Left colon (tissue), 2 donors: Measurements from ENCODE around the gene AARS1. TPM values are rescaled to one million over a fixed set of nuclear protein-coding genes. Genes with fewer than 3 reads are reported as not detected.
"Not testable (repeated sequence)": the region's sequence is repeated elsewhere in the genome, so short reads cannot be mapped to it uniquely, and the experiment has no call there.

ENCODE experiments used
- ATAC-seq: fragments of 200-7000 bp; cut with Tn5 transposase; one replicate; pipeline ENCODE4 v1.9.1; 2020; ENCODE audit warnings: mild to moderate bottlenecking, moderate library complexity
- DNase-seq, 2 donors: peaks; one replicate each; pipeline ENCODE4 v3.0.0-alpha.2; 2020
- intact Hi-C, 2 donors: fragments of 100-400 bp; cut with DNase I in 1 of 2; cut with micrococcal nuclease in 1 of 2; formaldehyde crosslinking; loops; one replicate each; pipeline versions ENCODE4 v1.11.2 to v1.14.0; 2022; cut with DNase I, micrococcal nuclease
- long read RNA-seq: library from polyadenylated mRNA; unstranded; transcript quantifications from one replicate; pipeline ENCODE4 v2.0.0, GENCODE V29; 2021
- total RNA-seq, 2 donors: library from RNA; stranded (reverse); fragmentation: NEBNext Ultra II Directional; extraction: Animal tissue kit (Norgen Biotek cat#: 25700); gene quantifications; one replicate each; pipeline ENCODE4 v1.2.1, GENCODE V29; 2021
- donor health status: DM: no; HTN: no; CAD: no.
- donor health status: DM: yes; HTN: yes; CAD: no.

The AARS1 gene
- 10 to 100 TPM; 38.9 to 62.4 TPM for total RNA-seq
- long read RNA-seq, transcript AARS-201 (21 exons, 3,477 nt) = major isoform, 48 of 78 reads
- long read RNA-seq, partial matches to known transcripts = 22 of 78 reads
- long read RNA-seq, other reads (novel, unspliced or antisense) = 8 of 78 reads

GRCh38 chr16:70289229-70290094, at the start of gene AARS1:
Gene AARS1, minus strand, starts transcription at chr16:70289506. Its CDS starts 6,743 bp downstream, at chr16:70282763.
- DNase-seq = peak; percentile 95 to 98
- intact Hi-C loops = no loop called here
- peak; percentile 93 for ATAC-seq

GRCh38 chr16:70337814-70338213, 48.5 kb upstream of the AARS1 start:
- intact Hi-C loops = no loop called here
- DNase-seq (no peak), ATAC-seq (no peak)

DNA sequence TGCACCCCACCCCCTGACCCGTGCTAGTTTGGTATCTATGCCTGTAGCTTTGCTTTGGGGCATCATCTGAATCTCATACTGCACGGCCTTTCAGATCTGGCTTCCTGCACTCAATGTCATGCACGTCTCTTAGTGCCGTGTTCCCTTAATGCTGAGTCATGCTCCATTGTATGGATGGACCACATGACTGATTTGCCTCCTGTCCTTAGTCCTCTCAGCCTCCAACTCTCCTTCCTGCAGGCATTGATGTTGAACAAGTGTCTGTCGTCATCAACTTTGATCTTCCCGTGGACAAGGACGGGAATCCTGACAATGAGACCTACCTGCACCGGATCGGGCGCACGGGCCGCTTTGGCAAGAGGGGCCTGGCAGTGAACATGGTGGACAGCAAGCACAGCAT, 43.4 kb upstream of the AARS1 start:
- DNase-seq, intact Hi-C loops, ATAC-seq: not testable (repeated sequence)

DNA sequence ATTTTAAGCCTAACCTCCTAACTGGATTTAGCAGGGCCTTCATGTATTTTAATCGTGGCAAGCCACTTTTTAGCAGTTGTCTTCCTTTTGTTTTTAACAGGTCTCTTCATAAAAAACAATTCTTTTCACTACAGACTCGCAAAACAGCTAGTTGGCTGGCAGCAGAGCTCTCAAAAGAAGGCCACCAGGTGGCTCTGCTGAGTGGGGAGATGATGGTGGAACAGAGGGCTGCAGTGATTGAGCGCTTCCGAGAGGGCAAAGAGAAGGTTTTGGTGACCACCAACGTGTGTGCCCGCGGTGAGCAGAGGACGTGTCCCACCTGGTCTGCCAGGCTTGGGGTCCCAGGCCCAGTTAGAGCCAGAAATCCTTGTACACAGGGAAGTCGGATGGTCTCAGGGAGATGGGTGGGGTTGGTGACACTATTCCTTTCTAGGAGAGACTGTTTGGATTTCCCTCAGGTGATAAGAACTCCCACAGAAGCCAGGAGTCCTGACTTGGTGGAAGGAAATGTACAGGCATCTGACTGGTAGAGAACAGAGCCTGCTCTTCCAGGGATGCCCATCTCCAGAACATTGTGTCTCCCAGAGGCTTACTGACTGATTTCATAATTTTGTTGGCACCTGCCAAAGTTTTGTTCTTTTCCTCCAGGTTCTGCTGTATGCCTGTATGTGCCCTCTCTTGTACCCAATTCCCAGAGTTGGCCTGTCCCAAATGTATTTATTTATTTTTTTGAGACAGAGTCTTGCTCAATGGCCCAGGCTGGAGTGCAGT, 42.5 kb upstream of the AARS1 start:
- peak; percentile 61 for ATAC-seq
- intact Hi-C loops = no loop called here
- DNase-seq = no peak

DNA sequence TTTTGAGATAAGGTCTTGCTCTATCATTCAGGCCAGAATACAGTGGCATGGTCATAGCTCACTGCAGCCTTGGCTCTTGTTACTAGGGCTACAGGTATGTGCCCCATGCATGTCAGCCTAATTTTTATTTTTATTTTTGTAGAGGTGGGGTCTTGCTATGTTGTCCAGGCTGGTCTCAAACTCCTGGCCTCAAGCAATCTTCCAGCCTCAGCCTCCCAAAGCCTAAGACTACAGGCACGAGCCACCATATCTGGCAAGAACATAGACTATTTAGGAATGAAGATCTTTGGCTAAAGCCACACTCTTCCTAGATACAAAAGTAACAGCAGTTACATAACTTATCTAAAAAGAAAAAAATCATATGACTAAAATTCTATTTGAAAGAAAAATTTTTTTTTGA, 41.8 kb upstream of the AARS1 start:
- no peak for ATAC-seq
- DNase-seq = no peak
- intact Hi-C loops = no loop called here

- intact Hi-C loops = no loop called here
- DNase-seq (no peak), ATAC-seq (no peak)
Measured at GRCh38 chr16:70324998-70325747, 35.9 kb upstream of the AARS1 start.

GRCh38 chr16:70320121-70320520, 30.8 kb upstream of the AARS1 start:
- intact Hi-C loops = no loop called here
- no peak for DNase-seq

DNA sequence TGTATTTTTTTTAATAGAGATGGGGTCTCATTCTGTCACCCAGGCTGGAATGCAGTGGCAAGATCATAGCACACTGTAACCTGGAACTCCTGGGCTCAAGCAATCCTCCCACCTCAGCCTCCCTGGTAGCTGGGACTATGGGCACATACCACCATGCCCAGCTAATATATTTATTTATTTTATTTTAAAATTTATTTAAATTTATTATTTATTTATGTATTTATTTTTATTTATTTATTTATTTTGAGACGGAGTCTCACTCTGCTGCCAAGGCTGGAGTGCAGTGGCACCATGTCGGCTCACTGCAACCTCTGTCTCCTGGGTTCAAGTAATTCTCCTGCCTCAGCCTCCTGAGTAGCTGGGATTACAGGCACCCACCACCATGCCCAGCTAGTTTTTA, 18.4 kb upstream of the AARS1 start:
- DNase-seq, ATAC-seq, intact Hi-C loops: not testable (repeated sequence)

More at GRCh38 chr16:70320121-70320520, 30.8 kb upstream of the AARS1 start:
- ATAC-seq = no peak

DNA sequence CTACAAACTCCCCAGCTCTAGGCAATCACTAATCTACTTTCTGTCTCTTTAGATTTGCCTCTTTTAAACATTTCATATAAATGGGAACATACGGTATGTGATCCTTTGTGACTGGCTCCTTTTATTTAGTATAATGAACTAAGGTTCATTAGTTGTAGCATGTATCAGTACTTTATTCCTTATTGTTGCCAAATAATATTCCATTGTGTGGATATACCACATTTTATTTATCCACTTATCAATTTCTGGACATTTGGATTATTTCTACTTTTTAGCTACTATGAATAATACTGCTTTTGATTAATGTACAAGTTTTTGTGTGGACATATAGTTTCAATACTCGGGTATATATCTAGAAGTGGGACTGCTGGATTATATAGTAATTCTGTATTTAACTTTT, 17.6 kb upstream of the AARS1 start:
- no peak for DNase-seq
- no peak for ATAC-seq
- intact Hi-C loops = no loop called here

GRCh38 chr16:70304892-70305448, 15.7 kb upstream of the AARS1 start:
- DNase-seq = no peak
- intact Hi-C loops = no loop called here
- ATAC-seq = no peak

DNA sequence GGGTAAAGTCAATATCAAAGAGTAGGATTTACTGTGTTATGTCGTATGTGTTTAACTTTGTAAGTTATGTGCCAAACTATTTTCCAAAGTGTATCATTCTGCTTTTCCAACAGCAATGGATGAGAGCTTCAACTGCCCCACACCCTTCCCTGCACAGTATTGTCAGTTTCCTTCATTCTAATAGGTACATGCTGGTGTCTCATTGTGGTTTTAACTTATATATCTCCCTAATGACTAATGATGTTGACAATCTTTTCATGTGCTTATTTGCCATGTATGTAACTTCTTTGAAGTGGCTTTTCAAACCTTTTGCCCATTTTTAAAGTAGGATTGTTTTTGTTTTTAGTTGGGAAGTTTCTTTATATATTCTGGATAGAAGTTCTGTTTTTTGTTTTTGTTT, 13.4 kb upstream of the AARS1 start:
- intact Hi-C loops = no loop called here
- DNase-seq = no peak
- ATAC-seq = no peak

DNA sequence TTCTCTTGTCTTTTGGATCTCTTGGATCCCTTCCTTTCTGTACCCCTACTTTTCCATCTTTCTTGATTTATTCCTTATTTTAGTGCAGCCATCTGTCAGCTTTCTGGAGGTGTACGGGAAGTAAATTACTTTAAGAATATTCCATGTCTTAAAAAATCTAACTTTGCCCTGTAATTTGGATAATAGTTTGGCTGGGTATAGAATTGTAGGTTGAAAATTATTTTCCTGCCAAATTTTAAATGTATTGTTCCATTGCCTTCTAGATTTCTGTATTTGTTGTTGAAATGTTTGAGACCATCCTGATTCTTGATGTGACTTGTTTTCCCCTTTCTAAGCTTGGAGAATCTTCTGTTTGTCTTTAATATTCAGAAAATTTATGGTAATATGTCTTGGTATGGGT, 11.8 kb upstream of the AARS1 start:
- no peak for DNase-seq
- intact Hi-C loops = no loop called here
- no peak for ATAC-seq

DNA sequence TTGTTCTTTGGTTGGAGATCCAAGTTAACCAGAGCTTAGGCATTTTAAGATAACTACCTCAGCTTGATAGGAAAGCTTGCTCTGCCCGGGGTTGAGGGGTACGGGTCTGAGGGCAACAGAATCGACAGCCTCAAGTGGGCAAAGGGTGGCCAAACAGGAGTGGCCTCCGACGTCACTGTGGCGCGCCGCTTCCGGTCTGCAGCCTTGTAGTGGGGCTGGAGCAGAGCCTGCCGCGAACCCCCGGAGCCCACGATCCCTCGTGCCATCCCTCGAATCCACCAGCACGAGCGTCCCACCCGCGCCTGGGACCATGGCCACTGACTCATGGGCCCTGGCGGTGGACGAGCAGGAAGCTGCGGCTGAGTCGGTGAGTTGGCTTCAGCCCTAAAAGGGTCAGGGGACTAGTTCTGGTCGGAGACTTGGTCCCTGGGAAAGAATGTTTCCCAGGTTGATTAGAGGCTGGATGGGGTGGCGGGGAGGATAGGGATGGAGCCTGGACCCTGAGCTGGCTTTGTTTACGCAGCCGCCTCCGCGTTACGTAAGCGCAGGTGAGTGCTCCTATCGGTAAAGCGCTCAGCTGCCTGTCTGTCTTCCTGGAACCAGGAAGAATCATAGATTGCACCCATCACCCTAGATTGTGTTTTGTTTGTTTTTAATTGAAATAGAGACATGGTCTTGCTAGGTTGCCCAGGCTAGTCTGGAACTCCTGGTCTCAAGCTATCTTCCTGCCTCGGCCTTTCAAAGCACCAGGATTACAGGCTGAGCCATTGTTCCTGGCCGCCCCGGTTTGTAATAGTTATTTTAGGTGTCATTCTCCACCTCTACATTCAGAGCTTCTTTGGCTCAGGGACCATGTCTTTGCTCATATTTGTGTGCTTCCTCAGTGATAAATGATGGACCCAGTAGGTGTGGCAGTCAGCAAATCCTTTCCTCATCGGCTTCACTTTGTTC, 10.0 kb upstream of the AARS1 start, which contains the start of gene DDX19B:
DDX19B (plus strand) TSS at position 199 of the 951 bp plus-strand sequence; CDS start at position 311, 112 bp downstream.
- ATAC-seq (peak; percentile 93), DNase-seq (peak; percentile 78 to 90)
- intact Hi-C loops = no loop called here

DNA sequence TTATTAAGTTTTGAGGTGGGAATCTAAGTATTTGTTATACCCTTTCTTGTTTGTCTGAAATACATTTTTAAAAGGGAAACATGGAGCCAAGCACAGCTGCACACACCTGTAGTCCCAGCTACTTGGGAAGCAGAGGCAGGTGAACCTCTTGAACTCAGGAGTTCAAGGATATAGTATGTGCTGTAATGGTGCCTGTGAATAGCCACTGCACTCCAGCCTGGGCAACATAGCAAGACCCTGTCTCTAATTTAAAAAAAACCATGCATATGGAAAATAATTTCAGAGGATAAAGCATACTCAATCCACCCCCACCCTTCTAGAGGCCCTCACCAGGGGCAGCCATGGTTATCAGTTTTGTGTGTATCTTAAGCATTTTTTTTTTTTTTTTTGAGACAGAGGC, 6.3 kb upstream of the AARS1 start:
- ATAC-seq (no peak), DNase-seq (no peak)
- intact Hi-C loops = no loop called here

DNA sequence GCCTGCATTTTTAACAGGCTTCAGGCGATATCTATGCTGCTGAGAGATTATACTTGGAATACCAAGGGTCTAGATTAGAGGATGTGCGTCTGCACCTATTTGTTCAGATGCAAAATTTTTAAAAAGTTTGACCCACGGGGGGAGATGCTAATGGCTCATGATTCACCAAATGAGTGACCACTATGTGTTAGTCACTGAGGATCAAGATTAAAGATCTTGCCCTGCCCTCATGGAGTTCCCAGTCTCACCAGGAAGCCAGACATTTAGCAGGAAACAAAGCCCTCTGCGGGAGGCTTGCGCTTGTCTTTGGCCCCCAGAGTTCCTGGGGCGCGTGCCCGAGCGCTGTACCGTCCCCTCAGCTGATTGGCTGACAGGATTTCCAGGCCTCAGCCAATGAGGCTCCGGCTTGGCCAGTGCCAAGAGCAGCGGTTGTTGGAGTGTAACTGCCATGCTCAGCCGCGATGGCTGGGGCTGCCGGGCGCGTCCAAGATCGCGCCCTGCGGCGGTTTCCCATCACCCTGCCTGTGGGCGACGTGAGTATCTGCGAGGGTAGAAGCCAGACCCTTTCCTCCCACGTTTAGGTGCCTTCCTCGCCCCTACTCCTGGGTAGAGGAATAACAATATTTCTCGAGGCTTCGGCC, 5.2 kb upstream of the AARS1 start:
- intact Hi-C loops = no loop called here
- no peak for ATAC-seq
- DNase-seq = no peak

DNA sequence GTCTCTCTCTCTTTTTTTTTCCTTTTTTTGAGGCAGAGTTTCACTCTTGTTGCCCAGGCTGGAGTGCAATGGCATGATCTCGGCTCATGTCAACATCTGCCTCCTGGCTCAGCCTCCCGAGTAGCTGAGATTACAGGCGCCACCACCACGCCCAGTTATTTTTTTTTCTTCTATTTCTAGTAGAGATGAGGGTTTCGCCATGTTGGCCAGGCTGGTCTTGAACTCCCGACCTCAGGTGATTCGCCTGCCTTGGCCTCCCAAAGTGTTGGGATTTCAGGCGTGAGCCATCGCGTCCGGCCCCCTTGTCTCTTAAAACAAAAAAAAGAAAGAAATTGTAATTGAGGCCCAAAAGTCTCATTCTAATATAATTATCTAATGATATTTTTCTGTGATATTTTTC, 2.8 kb upstream of the AARS1 start:
- intact Hi-C loops, ATAC-seq, DNase-seq: not testable (repeated sequence)

DNA sequence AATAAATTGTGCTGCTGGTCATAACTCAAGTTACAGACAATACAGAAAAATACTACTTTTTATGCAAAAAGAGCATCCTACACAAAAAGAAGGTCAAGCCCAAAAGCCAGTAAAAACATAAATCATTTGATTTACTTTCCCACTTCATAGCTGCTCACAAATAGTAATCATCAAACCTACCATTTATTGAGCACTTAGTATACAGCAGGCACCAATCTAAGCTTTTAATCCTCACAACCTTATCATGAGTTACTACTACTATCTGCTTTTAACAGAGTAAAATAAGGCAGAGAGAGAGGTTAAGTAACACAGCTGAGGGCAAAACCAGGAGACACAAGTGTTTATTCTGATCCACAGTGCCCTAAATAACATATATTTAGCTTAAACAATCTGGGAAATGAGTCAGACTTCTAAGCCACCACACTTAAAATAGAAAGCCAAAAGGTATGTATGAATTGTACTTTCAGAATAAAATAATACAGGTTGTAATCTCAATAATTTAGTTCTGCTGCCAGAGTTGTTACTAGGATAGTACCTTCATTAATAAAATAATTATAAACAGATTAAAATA, 1.7 kb upstream of the AARS1 start:
- no peak for ATAC-seq
- no peak for DNase-seq
- intact Hi-C loops = no loop called here
